Stimulated activated CD8-positive, alpha-beta memory T cell treated with anti-CD3 and anti-CD28 coated beads, Interleukin-4, amount 100 ng/mL, for 48 hours (primary cell): ENCODE measurements around the gene ZNF536.
"Not testable (repeated sequence)": the region's sequence is repeated elsewhere in the genome, so short reads cannot be mapped to it uniquely, and the experiment has no call there.

Experiments used
- DNase-seq: peaks from one replicate; pipeline ENCODE4 v3.0.0-alpha.2; 2020

Gene ZNF536

DNA sequence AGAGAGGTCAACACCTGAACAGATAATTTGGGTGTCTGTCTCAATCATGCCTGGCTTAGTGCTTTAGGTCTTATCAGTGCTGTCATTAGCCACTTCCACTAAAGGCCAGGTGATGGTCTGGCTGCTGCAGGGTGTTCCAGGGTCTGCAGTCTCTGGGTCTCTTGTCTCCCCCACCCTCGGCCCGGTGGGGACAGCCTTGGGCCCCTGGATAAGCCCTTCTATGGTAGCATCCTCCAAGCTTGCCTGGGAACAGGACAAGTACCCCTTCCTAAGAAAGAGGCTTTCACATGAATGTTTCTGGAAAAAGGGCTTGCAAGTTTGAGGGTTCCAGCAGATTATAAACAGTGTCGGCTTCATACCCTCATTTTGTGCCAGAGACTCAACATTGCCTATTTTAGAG lies 29.3 kb upstream of the ZNF536 start:
- no peak for DNase-seq

DNA sequence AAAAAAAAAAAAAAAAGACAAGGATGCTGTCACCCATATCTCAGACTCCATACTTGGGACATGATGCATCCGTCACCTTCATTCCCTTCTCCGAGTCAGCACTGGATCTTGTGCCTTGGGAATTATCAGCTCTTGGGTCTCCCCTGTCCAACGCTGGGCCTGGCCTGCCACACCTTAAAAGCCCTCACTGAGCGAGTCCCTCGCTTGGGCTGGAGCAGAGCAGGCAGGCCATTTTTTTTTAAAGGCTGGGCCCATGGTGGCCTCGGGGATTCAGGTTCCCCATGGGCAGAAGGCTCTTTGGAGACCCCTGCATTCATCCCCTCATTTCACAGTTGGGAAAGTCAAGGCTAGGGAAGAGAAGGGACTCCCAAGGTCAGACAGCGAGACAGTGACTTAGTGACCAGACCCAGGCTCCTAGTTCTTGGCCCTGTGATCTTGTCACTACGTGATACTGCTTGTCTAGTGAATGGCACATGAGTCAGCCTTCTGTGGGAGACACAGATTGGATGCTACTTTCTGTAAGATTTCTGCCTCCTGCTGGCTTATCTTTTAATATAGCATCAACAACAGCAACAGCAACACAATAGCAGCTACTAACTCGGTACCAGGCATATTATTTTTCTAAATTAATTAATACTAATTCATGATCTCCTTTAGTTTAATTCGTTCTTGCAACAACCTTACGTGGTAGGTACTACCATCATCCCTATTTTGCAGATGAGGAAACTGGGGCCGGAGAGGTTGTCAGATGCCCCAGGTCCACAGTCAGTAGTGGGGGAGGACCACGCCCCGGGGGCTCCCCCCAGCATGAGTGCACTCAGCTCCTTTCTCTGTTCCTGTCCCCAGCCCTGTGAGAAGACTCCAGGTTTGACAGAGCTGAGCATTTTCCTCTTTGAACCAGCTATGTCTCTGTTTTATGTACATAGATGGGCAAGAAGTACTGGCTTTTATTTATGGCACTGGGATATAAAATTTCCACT lies 27.4 kb upstream of the ZNF536 start:
- no peak for DNase-seq

DNA sequence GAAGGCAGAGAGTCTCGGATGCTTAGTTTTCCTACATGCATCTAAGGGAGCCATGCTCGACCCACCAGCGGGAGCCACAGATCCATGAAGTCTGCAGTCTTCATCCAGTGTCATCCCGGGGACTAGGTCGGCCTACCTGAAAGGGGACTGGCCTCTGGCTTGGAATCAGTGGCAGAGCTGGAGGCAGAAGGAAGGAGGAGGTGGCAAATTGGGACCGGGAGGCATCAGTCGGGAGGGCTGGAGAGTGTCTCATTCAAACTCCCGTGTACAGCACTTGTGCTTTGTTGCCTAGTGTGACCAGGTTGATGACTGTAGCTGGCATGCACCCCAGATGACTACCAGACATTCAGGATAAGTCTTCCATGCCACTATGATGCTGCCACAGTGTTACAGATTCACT lies 26.5 kb upstream of the ZNF536 start:
- no peak for DNase-seq

DNA sequence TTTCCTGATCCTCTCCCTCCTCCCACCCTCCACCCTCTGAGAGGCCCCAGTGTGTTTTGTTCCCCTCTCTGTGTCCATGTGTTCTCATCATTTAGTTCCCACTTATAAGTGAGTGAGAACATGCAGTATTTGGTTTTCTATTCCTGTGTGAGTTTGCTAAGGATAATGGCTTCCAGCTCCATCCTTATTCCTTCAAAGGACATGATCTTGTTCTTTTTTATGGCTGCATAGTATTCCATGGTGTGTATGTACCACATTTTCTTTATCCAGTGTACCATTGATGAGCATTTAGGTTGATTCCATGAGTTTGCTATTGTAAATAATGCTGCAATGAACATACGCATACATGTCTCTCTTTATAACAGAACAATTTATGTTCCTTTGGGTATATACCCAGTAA lies 25.7 kb upstream of the ZNF536 start:
- not testable (repeated sequence) for DNase-seq

DNA sequence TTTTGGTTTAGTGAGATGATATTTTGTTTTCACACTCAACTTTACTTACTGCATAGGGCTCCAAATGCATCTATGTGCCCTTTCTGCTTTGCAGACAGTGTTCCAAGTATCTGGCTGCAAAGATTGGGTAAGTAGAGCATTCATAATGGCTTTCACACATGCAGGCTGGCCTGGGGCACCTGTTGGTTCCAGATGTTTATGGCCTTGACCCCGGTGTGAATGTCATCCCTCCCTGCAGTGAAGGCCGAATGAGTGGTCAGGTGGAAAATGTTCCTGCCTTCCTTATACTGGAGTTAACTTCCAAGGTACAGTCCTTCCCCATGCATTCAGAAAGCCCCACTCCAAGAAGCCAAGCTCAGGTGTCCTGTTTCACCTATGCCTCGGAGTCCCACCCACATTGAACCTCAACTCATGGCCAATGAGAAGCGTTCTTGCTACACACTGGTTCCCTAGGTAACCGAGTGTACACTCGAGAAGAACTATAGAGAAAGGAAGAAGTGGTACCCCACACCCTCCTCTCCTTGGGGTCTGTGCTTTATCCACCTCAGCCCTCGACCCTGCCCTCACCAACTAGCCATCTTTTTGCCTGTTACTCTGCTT lies 23.0 kb upstream of the ZNF536 start:
- no peak for DNase-seq

DNA sequence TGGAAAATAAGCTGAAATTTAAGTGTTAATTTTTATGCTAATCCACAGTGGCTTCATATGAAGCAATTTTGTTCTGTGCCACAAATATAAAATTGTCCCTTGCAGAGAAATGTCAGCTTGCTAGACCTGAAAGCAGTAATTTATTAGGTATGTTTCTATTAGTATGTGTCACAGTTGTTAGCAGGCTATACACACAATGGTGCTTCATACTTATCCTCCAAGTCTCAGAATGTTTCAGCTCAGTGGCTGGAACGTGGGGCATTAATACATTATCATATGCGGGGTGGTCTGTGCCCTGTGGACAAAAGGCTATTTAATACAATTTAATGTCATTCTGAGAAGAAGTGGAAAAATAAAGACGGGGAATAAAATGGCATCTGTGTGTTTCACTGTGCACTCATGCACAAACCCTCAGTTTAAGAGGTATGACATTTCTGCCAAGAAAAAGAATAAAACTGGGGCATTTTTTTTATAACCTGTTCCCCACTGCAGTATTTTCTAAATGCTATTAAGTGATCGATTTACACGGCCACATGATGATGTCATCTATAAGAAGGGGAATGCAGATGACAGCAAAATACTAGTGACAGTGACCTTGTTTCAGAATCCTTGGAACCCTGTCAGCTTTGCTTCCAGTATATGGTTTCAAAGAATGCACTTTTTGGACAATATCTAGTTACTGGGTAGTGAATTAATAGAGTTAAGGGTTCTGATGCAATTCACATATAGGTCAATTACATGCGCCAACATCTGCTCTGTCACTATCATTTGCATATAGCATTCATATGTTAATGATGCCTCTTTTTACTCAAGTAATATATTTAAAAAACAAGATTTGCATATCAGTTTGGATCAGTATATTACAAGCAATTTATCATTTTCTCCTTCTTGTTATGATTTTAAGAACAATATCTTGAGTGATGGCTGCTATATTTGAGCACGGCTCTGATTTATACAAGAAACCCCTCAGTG lies 21.2 kb upstream of the ZNF536 start:
- DNase-seq, result no peak

DNA sequence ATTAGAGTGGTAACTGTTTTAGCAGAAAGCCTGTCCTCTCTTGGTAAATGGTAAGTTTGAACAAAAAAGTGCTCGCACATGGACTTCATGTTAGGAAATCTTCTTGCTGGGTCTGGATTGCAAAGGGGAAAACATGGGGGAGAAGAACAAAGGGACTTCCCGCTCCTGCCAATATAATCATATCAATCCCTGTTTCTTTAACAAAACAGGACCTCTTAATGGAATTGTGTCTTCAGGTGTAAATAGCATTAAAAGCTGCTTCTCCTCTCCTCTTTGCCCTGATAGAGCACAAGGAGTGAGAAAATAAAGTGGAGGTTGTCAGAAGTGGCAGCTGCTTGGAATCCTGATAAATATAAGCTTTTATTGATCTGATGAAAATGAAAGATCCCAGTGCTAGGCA lies 20.4 kb upstream of the ZNF536 start:
- DNase-seq, result no peak

DNA sequence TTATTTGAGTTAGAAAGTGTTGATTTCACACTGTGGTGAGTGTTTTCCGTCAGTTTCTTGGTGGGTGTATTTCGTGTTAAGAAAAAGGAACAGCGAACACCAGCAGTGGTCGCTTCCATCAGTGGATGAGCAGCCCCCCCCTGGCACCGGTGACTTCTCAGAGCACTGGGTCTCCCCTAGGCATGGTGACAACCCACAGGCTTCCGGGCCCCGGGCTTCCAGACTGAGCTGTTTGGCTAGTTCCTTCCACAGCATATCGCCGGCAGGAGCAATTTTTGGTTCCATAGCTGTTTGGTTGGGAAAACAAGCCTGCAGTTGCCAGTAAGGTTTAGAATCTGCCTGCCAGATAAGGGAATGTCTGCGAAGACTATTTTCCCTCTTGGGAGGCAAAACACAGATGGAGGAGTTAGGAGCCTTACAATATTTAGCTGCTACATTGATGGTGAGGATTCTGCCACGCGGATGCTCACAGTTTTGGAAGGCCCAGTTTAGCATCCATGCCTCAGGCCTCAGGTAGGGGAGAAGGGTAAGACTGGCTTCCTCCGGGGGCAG lies 18.7 kb upstream of the ZNF536 start:
- no peak for DNase-seq

DNA sequence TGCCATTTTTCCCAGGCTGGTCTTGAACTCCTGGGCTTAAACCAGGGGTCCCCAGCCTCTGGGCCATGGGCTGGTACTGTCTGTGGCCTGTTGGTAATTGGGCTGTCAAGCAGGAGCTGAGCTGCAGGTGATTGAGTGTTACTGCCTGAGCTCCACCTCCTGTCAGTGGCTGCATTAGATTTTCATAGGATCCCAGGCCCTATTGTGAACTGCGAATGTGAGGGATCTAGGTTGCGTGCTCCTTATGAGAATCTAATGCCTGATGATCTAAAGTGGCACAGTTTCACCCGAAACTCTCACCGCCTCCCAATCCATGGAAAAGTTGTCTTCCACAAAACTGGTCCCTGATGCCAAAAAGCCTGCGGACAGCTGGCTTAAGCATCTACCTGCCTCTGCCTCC lies 16.6 kb upstream of the ZNF536 start:
- no peak for DNase-seq

DNA sequence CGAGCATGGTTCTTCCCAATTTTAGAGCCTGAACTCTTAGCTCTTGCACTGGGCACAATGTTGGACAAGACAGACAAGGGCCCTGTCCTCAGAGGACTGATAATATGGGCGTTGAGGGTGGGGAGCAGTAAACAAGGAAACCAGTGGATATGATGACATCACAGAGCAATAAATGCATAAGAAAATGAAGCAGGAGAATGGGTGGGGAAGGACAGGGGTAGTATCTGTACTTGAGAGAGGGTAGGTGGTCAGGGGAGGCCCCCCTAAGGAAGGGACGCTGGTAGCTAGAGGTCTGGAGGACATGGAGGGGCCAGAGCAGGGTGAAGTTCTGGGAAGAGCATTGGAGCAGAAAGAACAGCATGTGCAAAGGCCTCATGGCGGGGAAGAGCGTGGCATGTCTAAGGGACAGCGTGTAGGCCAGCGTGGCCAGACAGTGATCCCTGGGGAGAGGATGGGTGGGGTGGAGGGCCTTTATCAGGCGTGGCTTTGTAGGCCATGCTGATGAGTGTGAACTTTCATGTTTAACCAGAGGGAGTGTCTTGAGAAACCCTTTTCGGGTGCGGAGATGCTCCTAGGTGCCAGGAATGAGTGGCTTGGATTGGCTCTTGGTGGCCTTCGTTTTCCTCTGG lies 15.1 kb upstream of the ZNF536 start:
- DNase-seq, result no peak

DNA sequence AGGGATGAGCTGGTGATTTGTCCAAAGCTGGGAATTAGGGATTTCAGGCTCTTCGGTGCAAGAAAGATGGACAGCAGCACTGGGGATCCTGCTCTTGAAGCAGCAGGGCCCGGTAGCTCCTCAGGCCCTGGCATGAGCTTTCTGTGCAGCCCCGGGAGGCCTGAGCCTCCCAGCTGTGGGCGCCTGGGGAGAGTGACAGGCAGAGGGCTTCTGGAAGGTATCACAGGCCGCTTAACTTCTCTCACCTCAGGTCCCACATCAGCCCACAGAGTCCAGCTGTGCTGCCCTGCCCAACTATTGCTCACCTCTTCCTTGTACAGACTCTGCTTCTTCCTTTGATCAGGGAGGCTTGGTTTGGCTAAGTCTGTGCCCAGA lies 14.6 kb upstream of the ZNF536 start:
- no peak for DNase-seq

DNA sequence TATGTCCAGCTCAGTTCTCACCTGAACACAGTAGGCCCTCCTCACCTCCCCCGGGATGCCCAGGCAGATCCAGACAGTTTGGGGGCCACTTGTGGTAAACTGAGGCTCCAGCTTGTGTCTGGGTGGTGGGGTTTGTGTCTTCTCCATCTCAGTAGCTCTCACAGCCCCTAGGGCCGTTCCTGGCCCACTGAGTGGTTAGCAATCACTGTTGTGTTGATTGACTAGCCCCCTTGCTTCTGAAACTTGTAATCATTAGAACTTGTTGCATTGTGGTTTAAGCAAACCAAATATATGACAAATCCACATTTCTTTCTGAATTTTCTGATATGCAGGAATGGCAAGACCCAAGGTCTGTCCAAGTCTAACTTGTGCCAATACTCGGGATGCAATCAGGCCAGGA lies 13.9 kb upstream of the ZNF536 start:
- DNase-seq, result no peak

DNA sequence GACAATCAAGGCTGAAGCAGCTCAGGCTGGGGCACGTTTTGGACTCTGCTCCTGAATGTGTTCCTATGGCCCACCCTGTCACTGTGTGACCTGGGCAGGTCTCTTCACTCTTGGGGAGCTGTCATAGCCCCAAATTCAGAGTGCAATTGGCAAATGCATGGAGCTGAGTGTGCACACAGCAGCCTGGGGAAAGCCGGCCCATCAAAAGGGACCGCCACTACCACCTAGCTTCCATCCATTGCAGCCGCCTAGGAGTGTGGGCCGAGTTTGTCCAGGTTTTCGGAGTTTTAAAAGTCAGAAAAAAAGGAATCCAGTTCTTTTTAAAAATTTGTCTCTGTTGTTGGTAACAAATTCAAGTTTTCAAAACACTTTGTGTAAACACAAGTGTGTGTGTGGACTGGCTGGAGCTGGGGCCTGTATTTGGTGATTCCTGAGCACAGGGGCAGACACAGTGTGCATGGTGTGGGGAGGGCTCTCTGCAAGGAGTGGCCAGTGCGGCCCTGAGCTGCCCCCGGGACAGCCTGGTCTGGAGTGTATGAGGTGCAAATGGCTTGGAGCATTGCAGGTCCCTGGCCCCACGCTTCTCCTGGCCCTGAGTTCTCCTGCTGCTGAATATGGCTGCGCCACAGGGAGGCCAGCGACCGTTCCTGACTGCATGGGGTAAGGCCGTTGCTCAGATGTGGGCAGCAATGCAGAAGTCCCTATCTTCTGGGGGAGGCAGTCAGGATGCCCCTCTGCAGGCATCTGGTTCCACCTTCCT lies 13.2 kb upstream of the ZNF536 start:
- DNase-seq, result no peak

DNA sequence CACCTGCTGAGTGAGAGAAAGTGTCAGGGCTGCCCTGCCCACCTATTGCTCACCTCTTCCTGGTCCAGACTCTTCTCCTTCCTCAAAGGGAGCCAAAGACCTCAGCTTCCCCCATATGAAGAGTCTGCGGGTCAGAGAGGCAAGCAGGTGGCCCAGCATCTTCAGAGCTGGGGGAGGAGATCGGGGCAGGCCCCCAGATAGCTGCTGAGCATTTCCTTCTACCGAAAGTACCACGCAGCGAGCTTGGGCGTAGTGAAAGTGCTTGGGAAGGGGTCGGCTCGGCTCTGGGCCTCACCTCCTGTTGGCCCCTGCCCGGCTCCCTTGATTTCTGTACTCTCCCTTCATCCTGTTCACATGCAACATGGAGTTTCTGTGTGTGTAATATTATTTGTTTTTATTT lies 12.2 kb upstream of the ZNF536 start:
- no peak for DNase-seq

DNA sequence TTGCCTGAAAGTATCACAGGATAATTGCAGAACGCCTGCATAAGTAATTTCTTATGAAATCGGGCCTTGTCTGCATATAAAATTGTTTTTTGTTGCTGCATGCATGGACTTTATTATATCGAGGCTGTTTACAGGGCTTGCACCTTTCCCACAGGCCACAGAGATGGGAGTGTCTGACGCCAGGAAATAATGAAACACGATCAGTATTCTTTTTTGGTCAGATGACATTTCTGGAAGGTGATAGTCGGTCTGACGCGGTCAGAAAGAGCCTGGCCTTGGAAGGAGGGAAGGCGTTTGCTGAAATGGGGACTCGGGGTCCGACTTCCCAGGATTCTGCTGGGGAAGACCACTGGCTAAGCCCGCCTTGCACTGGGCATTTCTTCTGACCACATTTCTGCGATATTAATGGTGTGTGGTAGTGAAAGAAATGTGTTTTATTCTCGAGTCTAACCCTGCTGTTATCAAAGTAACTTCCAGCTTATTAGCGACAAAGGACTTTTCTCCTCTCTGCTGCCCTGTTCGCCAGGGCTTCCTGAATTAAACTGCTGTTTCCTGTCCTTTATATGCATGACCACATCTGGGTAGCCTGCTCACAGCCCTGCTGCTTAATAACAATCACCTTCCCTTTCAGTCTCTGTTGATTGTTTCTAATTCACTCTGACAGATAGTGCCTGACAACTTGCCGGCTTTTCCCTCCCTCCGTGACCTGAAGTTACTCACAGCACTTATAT lies 11.6 kb upstream of the ZNF536 start:
- DNase-seq, result no peak

DNA sequence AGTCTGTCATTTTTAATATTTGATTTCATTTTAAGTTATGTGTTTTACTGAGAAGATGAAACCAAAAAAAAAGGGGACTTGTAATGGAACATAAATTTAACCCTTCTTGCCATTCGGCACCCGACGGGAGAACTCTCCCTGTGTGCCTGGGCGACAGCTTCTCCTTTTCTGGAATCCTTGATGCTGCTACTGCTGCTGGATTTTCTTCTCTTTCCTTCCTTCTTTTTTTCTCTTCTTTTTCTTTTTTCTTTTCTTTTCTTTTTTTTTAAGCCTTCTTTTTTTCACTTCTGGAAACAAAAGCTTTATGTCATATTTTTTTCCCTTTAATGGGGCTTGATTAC lies 11.1 kb upstream of the ZNF536 start:
- DNase-seq, result no peak

DNA sequence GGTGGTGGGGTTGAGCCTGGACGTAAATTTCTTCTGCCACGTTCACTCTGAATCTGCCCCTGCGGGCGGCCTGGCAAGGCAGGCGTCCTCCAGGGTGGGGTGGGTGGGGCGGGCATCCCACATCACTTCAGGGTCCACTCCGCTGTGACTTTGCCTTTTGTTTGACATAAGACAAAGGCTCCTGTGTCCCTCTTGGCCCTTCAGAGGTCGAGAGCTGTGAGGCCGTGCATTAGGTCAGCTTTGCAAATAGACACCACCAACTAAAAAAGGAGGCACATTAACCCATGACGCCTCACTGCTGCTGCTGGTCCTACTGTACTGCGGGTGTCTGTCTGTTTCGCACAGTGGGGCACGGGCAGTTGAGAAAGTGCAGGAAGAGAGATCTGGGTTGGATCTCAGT lies 10.5 kb upstream of the ZNF536 start:
- DNase-seq, result no peak

DNA sequence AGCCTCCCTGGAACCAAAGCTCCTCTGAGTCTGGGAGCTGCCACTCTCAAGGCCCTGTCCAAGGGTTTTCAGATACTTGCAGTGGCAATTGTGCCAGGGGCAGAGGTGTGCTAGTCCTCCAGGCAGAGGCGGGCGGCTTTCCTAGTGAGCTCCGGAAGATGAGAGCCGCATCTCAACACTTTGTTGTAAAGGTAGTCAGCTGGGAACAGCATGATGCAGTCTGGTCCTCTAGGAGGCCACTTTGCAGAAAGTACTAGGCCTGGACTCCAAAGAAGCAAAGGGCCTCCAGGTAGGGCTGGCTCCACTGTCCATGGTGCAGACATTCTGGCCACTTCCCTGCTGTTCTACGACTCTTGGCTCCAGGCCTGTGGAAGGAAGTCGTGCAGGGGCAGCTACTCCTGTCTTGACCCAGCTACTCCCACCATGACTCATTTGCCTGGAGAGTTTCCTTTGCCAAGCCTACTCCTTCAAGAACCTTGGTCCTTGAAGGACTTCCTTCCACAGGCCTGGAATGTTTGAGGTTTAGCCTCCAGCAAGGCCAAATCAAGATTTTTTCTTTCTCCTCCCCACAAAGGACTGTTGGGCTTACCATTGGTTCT lies 9.9 kb upstream of the ZNF536 start:
- DNase-seq, result no peak

DNA sequence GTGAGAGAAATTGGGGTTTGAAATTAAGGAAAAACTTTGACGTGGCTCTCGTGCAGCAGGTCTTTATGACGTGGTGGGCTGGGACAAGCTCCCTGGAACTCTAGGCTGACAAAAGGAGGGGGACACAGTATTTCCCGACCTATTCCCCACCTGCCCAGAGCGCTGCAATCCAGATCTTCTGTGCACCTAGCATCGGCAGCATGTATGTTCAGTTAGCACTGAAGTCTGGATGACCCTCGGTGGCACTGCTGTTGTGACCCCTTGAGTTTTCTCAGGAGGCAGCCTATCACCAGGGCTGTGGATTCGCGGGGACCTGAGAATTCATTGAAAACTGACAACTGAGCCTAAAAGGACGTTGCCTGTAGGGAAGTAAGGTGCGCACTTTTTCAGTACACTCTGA lies 9.1 kb upstream of the ZNF536 start:
- no peak for DNase-seq

DNA sequence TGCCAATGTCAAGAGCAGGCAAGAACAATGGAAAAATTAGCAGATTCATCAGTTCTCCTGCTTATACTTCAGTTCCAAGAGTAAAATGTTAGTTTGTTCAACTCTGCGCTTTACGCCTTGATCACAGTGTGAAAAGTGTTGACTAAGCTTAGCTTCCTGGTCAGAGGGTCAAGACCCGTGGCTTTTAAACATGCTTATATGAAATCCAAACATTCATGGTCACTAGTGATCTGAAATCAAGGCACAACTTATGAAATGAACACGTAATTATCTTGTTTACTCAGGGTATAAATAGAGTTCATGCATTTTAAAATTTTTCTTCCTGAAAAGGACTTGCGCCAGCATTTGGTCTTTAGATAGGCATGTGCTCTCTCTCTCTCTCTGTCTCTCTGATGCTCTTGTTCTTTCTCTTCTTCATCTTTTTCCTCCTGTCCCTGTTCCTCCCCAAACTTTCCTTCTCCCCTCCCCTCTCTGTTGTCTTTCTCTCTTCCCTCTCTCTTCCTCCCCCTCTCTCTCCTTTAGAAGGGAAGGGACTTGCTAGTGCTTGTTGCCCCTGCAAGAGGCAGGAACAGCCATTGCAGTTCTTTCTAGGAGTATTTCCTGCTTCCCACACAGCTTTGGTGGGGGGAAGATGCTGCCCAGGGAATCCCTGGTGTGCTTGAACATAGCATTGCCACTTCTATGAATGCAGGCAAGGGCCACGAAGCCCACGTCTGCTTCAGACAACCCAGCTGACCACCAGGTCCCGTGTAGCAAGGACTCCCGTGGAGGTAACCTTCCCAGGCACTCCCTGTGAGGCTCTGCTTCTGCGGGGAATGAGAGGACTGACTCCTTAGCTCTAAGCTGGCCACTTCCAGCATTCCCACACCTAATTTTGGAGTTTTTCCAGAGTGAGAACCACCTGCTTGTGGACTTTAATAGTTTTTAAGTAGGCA lies 7.1 kb upstream of the ZNF536 start:
- DNase-seq, result no peak
